Smooth muscle cell (in vitro differentiated cells): ENCODE data around the gene RPS15. TPM values are rescaled to one million over a fixed set of nuclear protein-coding genes. Genes with fewer than 3 reads are reported as not detected.

Experiments
- DNase-seq: peaks from one replicate; lab custom pipeline; 2025; ENCODE audit not compliant: unreplicated experiment; lab: John Stamatoyannopoulos, UW
- H2AFZ ChIP-seq: fragments of 200-600 bp; sonication (generic); 2 replicates; pipeline ENCODE4 v1.6.0; 2016; ENCODE audit warnings: antibody characterized with exemption, low read depth, mild to moderate bottlenecking
- H3F3A ChIP-seq: fragments of 200-600 bp; sonication (generic); 2 replicates; pipeline ENCODE4 v1.6.0; 2017; ENCODE audit warnings: antibody characterized with exemption, low read depth
- H3K27ac ChIP-seq: fragments of 200-600 bp; sonication (generic); 2 replicates; pipeline ENCODE4 v1.5.1; 2016; ENCODE audit warnings: low read depth, mild to moderate bottlenecking
- H3K27me3 ChIP-seq: fragments of 200-600 bp; sonication (generic); 2 replicates; pipeline ENCODE4 v1.6.1; 2016; ENCODE audit warnings: low read depth, mild to moderate bottlenecking
- H3K36me3 ChIP-seq: fragments of 200-600 bp; sonication (generic); 2 replicates; pipeline ENCODE4 v1.5.1; 2016; ENCODE audit warnings: low read depth
- H3K4me1 ChIP-seq: fragments of 200-600 bp; sonication (generic); 2 replicates; pipeline ENCODE4 v1.5.1; 2016; ENCODE audit warnings: low read depth
- H3K4me2 ChIP-seq: fragments of 200-600 bp; sonication (generic); 2 replicates; pipeline ENCODE4 v1.6.0; 2016; ENCODE audit warnings: mild to moderate bottlenecking
- H3K4me3 ChIP-seq: fragments of 200-600 bp; sonication (generic); 2 replicates; pipeline ENCODE4 v1.5.1; 2016; ENCODE audit warnings: mild to moderate bottlenecking
- H3K79me2 ChIP-seq: fragments of 200-600 bp; sonication (generic); 2 replicates; pipeline ENCODE4 v1.6.0; 2016; ENCODE audit warnings: low read depth, mild to moderate bottlenecking
- H3K9ac ChIP-seq: fragments of 200-600 bp; sonication (generic); 2 replicates; pipeline ENCODE4 v1.6.0; 2016; ENCODE audit warnings: low read depth
- H3K9me3 ChIP-seq: fragments of 200-600 bp; sonication (generic); replicated peaks from 2 replicates; pipeline ENCODE4 v1.5.1; 2016; ENCODE audit warnings: low read depth
- H4K20me1 ChIP-seq: fragments of 200-600 bp; sonication (generic); 2 replicates; pipeline ENCODE4 v1.6.0; 2016; ENCODE audit warnings: low read depth
- CTCF ChIP-seq: fragments of 200-600 bp; sonication (generic); IDR thresholded peaks from 2 replicates; pipeline ENCODE4 v1.5.1; 2017; ENCODE audit warnings: borderline replicate concordance, mild to moderate bottlenecking, antibody characterized with exemption; ENCODE audit not compliant: insufficient read depth, poor library complexity, severe bottlenecking
- WGBS: methylation state at CpG from one replicate; pipeline ENCODE4 v1.1.7; 2016; ENCODE audit warnings: low lambda C conversion rate; 5-methylcytosine and 5-hydroxymethylcytosine counted together
- polyA plus RNA-seq: library from polyadenylated mRNA; unstranded; fragments of >200 nt; fragmentation: Nextera tagmentation; extraction: Ambion mirVana; gene quantifications from 2 replicates; pipeline ENCODE4 v1.2.1, GENCODE V29; 2016
- total RNA-seq: library from RNA; depleted of rRNA; stranded (reverse); fragments of >200 nt; gene quantifications from 2 replicates; pipeline ENCODE4 v1.2.3, GENCODE V29; 2014

RPS15 gene
- total and polyA plus RNA-seq, 2 experiments from 2014 or later = 1,180 to 2,744 TPM

GRCh38 chr19:1483131-1483978 lies 45.2 kb downstream of the RPS15 start:
- Histone ChIP-seq H3F3A (no peaks in the 10 kb centered on the region), H3K27me3 (no peaks in the 10 kb centered on the region), H3K79me2 (peaks cover 5% of the 10 kb centered on the region), H3K9ac (no peak overlapping the region), H3K4me3 (no peak overlapping the region), H2AFZ (no peak overlapping the region), H3K27ac (no peak overlapping the region), H3K4me1 (no peaks in the 10 kb centered on the region), H3K4me2 (no peak overlapping the region), H3K9me3 (no peaks in the 10 kb centered on the region), H3K36me3 (no peaks in the 10 kb centered on the region), H4K20me1 (peaks cover 3% of the 10 kb centered on the region)
- WGBS = 92% methylated on average over 33 of the region's 77 CpGs
- no peak for TF ChIP-seq CTCF
- DNase-seq = no peak

- Histone ChIP-seq H2AFZ (no peak overlapping the region), H3K9ac (no peak overlapping the region), H3K4me2 (no peak overlapping the region), H3F3A (no peaks in the 10 kb centered on the region), H4K20me1 (no peaks in the 10 kb centered on the region), H3K27me3 (no peaks in the 10 kb centered on the region), H3K27ac (no peak overlapping the region), H3K9me3 (no peaks in the 10 kb centered on the region), H3K79me2 (no peaks in the 10 kb centered on the region), H3K36me3 (no peaks in the 10 kb centered on the region), H3K4me1 (no peaks in the 10 kb centered on the region), H3K4me3 (no peak overlapping the region)
- 98% methylated on average over 17 of the region's 23 CpGs for WGBS
- DNase-seq = no peak
- TF ChIP-seq CTCF = no peak
These were observed 45.8 kb downstream of the RPS15 start for GRCh38 chr19:1483979-1484428.

GRCh38 chr19:1486720-1487575 lies 48.8 kb downstream of the RPS15 start:
- no peaks in the 10 kb centered on the region for H3K79me2 ChIP-seq
- no peaks in the 10 kb centered on the region for H3K36me3 ChIP-seq
- no peak overlapping the region for H2AFZ ChIP-seq
- H3F3A ChIP-seq = no peaks in the 10 kb centered on the region
- H3K4me1 ChIP-seq = peaks cover 12% of the 10 kb centered on the region
- H3K4me3 ChIP-seq = no peak overlapping the region
- no peak overlapping the region for H3K9ac ChIP-seq
- 97% methylated on average over 24 of the region's 56 CpGs for WGBS
- H3K27ac ChIP-seq = no peak overlapping the region
- H3K4me2 ChIP-seq = no peak overlapping the region
- no peaks in the 10 kb centered on the region for H3K27me3 ChIP-seq
- no peak for TF ChIP-seq CTCF
- no peaks in the 10 kb centered on the region for H3K9me3 ChIP-seq
- DNase-seq = no peak
- no peaks in the 10 kb centered on the region for H4K20me1 ChIP-seq
